Measurements from ENCODE around the gene TMEM229B.

TMEM229B gene

GRCh38 chr14:67515386-67516079, 27.0 kb upstream of the TMEM229B start:
- peak in 1 of 2 donors; percentile 13 for DNase-seq (ENCODE audit: low read depth in 1 of 2, low spot score in 1 of 2)

GRCh38 chr14:67514650-67515385, 26.3 kb upstream of the TMEM229B start:
- DNase-seq (ENCODE audit: low read depth in 1 of 2, low spot score in 1 of 2): no peak

GRCh38 chr14:67514203-67514607, 25.7 kb upstream of the TMEM229B start:
- no peak for DNase-seq (ENCODE audit: low read depth in 1 of 2, low spot score in 1 of 2)

GRCh38 chr14:67513631-67514108, 25.1 kb upstream of the TMEM229B start:
- no peak for DNase-seq (ENCODE audit: low read depth in 1 of 2, low spot score in 1 of 2)

GRCh38 chr14:67512463-67513310, 24.2 kb upstream of the TMEM229B start:
- no peak for DNase-seq (ENCODE audit: low read depth in 1 of 2, low spot score in 1 of 2)

GRCh38 chr14:67510836-67511235, 22.3 kb upstream of the TMEM229B start:
- DNase-seq (ENCODE audit: low read depth in 1 of 2, low spot score in 1 of 2): no peak

GRCh38 chr14:67510121-67510520, 21.6 kb upstream of the TMEM229B start:
- DNase-seq (ENCODE audit: low read depth in 1 of 2, low spot score in 1 of 2): no peak

GRCh38 chr14:67508956-67509355, 20.4 kb upstream of the TMEM229B start:
- DNase-seq (ENCODE audit: low read depth in 1 of 2, low spot score in 1 of 2): no peak

- no peak for DNase-seq (ENCODE audit: low read depth in 1 of 2, low spot score in 1 of 2)
Observed at GRCh38 chr14:67505254-67505653, 16.7 kb upstream of the TMEM229B start.

- no peak for DNase-seq (ENCODE audit: low read depth in 1 of 2, low spot score in 1 of 2)
Observed at GRCh38 chr14:67503331-67503730, 14.8 kb upstream of the TMEM229B start.

GRCh38 chr14:67502867-67503266, 14.3 kb upstream of the TMEM229B start:
- DNase-seq (ENCODE audit: low read depth in 1 of 2, low spot score in 1 of 2): no peak

- DNase-seq (ENCODE audit: low read depth in 1 of 2, low spot score in 1 of 2): no peak
Observed at GRCh38 chr14:67501670-67502069, 13.1 kb upstream of the TMEM229B start.

GRCh38 chr14:67500981-67501380, 12.5 kb upstream of the TMEM229B start:
- DNase-seq (ENCODE audit: low read depth in 1 of 2, low spot score in 1 of 2): no peak

GRCh38 chr14:67497716-67498115, 9.2 kb upstream of the TMEM229B start:
- no peak for DNase-seq (ENCODE audit: low read depth in 1 of 2, low spot score in 1 of 2)

- no peak for DNase-seq (ENCODE audit: low read depth in 1 of 2, low spot score in 1 of 2)
Observed at GRCh38 chr14:67497216-67497615, 8.7 kb upstream of the TMEM229B start.

- no peak for DNase-seq (ENCODE audit: low read depth in 1 of 2, low spot score in 1 of 2)
Observed at GRCh38 chr14:67495827-67496226, 7.3 kb upstream of the TMEM229B start.

GRCh38 chr14:67493092-67493717, 4.7 kb upstream of the TMEM229B start:
- DNase-seq (ENCODE audit: low read depth in 1 of 2, low spot score in 1 of 2): no peak

- DNase-seq (ENCODE audit: low read depth in 1 of 2, low spot score in 1 of 2): no peak
Observed at GRCh38 chr14:67492538-67492937, 4.0 kb upstream of the TMEM229B start.

- no peak for DNase-seq (ENCODE audit: low read depth in 1 of 2, low spot score in 1 of 2)
Observed at GRCh38 chr14:67491741-67492507, 3.4 kb upstream of the TMEM229B start.

GRCh38 chr14:67491285-67491684, 2.8 kb upstream of the TMEM229B start:
- DNase-seq (ENCODE audit: low read depth in 1 of 2, low spot score in 1 of 2): no peak

Measured in activated CD4-positive, alpha-beta T cell treated with anti-CD3 and anti-CD28 coated beads, Interleukin-2, amount 50 U/mL, for 24 hours (primary cell).